Stimulated activated CD8-positive, alpha-beta memory T cell treated with anti-CD3 and anti-CD28 coated beads, Interleukin-2, amount 100 ng/mL, for 1 hour (primary cell): ENCODE results near the gene MAU2.
A peak's percentile ranks its signal among the peaks of the same experiment; 100 is the strongest.
"Not testable (repeated sequence)": the region's sequence is repeated elsewhere in the genome, so short reads cannot be mapped to it uniquely, and the experiment has no call there.

ENCODE experiments used
- DNase-seq, 2 donors: peaks; one replicate each; pipeline ENCODE4 v3.0.0-alpha.2; 2020; ENCODE audit warnings: low read depth in 2 of 2

Gene MAU2

GRCh38 chr19:19345970-19346369 is 25.3 kb downstream of the MAU2 start:
- no peak for DNase-seq

GRCh38 chr19:19347401-19348110 is 26.9 kb downstream of the MAU2 start:
- no peak for DNase-seq

DNA sequence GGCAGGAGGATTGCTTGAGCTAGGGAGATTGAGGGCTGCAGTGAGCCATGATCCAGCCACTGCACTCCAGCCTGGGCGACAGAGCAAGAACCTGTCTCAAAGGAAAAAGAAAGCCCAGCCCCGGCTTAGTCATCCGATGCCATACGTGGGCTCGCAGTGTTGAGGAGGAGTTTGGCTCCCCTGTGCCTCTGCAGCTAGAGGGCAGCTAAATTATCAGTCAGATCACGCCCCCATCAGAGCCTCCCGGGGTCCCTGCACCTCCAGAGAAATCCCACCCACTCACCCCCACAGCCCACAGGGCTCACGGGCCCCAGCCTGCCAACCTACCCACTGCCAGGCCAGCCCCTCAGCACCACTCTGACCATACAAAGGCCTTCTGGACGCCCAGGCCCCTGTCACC is 27.6 kb downstream of the MAU2 start:
- DNase-seq, result no peak

DNA sequence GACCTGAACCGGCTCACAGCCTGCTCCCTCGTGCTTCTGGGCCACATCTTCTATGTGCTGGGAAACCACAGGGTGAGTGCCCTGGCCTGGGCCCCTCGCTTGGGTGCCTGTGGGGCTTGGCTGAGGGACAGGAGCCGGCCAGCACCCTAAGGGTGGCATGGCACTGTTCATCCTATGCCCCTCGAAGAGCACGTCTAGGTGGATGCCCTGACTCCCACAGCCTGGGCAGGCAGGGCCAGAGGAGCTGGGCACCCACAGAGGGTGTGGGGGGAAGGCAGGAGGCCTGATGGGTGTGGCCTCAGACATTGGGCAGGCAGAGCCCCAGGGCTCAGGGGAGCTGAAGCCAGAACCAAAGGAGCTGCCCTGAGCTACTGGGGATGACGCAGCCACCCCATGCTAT is 28.7 kb downstream of the MAU2 start:
- no peak for DNase-seq

- DNase-seq, result not testable (repeated sequence)
Observed at GRCh38 chr19:19350756-19351155, 30.1 kb downstream of the MAU2 start.

DNA sequence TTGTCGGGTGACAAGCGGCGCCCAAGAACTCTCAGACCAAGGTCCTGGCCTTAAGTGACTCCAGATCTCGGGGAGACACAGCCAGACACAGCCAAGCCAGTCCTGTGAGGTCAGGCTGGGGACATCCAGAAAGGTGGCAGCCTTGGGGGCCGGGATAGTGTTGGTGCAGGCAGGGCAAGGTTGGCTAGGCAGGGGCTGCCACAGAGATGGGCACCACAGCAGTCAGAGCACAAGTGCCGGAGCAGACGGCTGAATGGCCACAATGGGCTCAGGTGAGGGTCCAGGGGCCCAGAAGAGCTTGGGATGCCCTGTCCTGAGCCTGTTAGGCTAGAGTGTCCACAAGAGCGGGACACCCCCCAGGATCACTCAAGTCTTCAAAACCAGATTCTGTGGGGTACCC is 32.2 kb downstream of the MAU2 start:
- DNase-seq, result no peak

- DNase-seq, result no peak
Observed at GRCh38 chr19:19354007-19354406, 33.4 kb downstream of the MAU2 start.

- no peak for DNase-seq
Observed at GRCh38 chr19:19354932-19355331, 34.3 kb downstream of the MAU2 start.

DNA sequence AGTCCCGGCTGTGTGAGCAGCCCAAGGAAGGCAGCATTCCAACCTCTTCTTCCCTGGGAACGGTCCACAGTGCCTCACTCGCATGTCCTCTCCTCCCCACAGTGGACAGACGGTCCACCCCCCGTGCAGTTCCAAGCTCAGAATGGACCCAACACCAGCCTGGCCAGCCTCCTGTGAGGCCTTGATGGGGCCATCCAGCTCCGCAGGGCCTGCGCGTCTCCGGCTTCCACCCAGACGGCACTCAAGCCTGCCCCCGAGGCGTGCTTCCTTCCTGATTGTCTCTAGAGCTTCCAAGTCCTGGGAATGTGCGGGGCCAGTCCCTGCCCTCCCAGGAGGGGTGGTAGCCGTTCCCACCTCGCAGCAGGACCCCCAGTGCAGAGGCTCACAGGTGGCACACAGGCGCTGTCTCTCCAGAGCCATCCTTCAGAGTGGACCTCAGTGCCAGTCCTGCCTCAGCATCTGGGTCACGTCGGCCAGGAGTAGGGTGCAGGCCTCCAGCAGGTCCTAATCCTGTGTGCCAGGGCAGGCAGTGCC is 35.0 kb downstream of the MAU2 start:
- DNase-seq, result no peak

DNA sequence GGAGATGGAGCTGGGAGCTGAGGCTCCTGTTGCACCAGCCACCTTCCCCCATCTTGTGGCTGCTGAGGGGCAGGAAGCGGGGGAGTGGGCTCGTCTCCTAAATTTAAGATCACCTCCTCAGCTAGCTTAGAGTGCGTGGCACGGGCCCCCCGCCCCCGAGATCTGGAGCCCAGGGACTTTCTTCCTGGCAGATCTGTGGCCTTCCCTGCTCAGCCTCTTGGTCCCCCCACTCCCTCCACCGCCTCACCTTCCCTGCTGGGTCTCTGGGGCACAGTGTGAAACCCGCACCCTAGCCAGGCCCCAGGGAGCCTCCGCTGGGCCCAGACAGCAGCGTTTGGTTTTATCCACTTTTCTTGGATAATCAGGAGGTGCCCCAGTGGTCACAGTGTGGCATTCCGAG is 35.9 kb downstream of the MAU2 start:
- DNase-seq, result no peak

- DNase-seq, result no peak
Observed at GRCh38 chr19:19356901-19357566, 36.4 kb downstream of the MAU2 start.

DNA sequence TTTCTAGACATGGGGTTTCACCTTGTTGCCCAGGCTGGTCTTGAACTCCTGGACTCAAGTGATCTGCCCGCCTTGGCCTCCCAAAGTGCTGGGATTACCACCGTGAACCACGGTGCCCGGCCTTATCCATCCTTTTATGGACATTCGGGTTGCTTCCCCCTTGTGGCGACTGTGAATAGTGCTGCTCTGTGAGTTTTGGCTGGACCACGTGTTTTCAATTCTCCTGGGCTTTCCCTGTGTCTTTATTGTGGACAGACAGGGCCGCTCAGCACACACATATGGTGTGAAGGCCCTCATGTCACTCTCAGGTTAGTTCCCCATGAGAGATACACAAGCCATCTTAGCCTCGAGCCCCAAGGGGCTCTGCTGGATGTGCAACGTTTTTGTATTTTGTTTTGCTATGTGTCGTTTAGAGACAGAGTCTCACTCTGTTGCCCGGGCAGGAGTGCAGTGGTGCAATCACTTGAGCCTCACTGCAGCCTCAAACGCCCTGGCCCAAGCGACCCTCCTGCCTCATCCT is 40.5 kb downstream of the MAU2 start:
- DNase-seq, result peak; percentile 22 to 46

GRCh38 chr19:19362075-19362474 is 41.4 kb downstream of the MAU2 start:
- DNase-seq, result no peak

- peak; percentile 34 to 47 for DNase-seq
Observed at GRCh38 chr19:19366434-19367396, 46.1 kb downstream of the MAU2 start.

DNA sequence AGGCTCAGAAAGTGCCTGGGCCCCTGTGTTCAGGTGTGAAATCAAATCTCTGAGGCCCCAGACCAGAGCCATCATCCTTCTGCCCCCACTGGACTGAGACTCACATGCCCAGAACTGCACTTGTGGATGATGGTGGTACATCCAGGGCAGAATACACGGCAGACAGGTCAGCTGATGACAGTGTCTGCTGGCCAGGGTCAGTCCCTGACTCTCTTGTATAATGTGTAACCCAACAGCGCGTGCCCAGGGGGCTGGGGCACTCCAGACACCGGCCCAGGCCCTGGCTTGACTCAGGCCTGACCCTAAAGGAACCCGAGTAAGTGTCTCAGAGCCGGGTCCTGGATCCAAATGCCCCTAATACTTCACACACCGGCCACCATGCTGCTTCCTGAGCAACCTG is 47.5 kb downstream of the MAU2 start:
- DNase-seq, result no peak

- DNase-seq, result no peak
Observed at GRCh38 chr19:19371059-19371458, 50.4 kb downstream of the MAU2 start.

DNA sequence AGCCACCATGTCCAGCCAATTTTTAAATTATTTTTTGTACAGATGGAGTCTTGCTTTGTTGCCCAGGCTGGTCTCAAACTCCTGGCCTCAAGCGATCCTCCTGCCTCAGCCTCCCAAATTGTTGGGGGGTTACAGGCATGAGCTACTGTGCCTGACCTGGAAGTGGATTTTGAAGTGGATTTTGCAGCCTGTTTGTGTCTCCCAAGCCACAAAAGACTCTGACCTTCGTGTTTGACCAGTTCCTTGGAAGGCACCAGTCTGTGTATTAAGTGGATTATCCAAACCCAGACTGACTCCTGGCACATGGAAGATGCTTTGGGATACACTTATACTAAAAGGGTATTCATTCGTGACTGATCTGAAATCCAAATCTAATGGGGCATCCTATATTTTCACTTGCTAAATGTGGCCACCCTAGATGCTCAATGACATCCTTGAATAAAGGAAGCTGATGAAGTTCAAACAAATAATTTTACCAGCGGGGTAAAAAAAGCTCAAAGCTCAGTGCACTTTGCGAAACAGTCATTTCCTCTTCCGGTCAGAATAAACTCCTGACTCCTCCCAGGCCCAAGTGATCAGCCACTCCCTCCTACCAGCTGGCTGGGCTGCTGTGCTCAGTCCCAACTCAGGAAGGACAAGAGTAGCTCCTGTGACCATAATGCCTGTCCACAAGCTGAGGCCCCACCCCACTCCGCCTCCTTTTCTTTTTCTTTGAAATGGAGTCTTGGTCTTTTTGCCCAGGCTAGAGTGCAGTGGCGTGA is 52.2 kb downstream of the MAU2 start:
- DNase-seq, result no peak

DNA sequence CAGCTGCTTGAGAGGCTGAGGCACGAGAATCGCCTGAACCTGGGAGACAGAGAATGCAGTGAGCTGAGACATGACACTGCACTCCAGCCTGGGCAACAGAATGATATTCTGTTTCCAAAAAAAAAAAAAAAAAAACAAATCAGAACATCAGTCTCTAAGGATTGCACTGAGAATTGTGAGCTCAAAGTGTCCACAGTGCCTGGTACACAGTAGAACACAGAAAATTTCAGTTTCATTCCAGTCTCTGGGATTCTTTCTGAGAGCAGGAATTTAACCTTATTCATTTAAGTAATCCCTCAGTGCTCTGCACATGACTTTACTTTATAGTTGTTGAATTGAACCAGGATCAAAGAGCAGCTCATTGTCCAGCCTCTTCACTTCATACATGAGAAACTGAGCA is 58.9 kb downstream of the MAU2 start:
- DNase-seq, result no peak

- DNase-seq, result not testable (repeated sequence)
Observed at GRCh38 chr19:19380316-19380715, 59.7 kb downstream of the MAU2 start.

DNA sequence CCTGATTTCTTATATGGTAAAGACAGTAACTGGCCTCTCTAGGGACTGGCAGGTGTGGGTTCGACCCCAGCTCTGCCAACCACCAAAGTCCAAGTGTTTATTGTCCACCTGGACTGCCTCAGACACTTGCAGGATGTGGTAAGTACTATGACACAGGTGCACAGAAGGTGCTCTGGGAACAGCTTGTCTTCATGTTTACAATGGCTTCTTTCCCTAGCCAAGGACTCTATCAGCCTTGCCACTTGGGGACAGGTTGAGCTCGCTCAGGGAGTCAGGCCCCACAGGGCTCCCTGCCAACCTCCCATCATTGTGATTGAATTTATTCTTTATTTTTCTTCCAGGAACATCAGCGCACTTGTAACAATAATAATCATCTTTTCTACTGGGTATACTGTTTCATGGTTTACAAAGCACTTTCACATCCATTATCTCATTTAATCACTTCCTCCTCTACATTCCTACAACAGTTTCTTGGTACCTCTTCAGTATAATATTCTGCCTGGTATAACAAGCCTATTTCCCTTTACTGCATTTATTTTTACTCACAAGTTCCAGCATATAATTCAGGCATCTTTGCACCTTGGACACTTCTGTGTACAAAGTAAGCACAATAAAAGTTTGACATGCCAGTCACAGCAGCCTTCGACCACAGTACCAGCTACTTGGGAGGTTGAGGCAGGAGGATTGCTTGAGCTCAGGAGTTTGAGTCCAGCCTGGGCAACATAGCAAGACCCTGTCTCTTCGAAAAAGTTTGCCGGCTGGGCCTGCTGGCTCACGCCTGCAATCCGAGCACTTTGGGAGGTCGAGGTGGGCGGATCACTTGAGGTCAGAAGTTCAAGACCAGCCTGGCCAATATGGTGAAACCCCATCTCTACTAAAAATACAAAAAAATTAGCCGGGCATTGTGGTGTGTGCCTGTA is 60.6 kb downstream of the MAU2 start:
- no peak for DNase-seq
